Hepatocyte (in vitro differentiated cells): ENCODE data around the gene CHST8. TPM values are rescaled to one million over a fixed set of nuclear protein-coding genes. Genes with fewer than 3 reads are reported as not detected.
A peak's percentile ranks its signal among the peaks of the same experiment; 100 is the strongest.

ENCODE experiments used
- DNase-seq: peaks from one replicate; pipeline ENCODE4 v3.0.0-alpha.2; 2016; ENCODE audit warnings: low spot score
- H2AFZ ChIP-seq: fragments of 200-600 bp; sonication (generic); 2 replicates; pipeline ENCODE4 v1.6.0; 2016; ENCODE audit warnings: antibody characterized with exemption, mild to moderate bottlenecking
- H3K27ac ChIP-seq: fragments of 200-600 bp; sonication (generic); 2 replicates; pipeline ENCODE4 v1.5.1; 2016; ENCODE audit warnings: mild to moderate bottlenecking
- H3K27me3 ChIP-seq: fragments of 200-600 bp; sonication (generic); 2 replicates; pipeline ENCODE4 v1.6.1; 2016
- H3K36me3 ChIP-seq: fragments of 200-600 bp; sonication (generic); replicated peaks from 2 replicates; pipeline ENCODE4 v1.5.1; 2016; ENCODE audit warnings: low read depth; ENCODE audit not compliant: insufficient read depth
- H3K4me1 ChIP-seq: fragments of 200-600 bp; sonication (generic); 2 replicates; pipeline ENCODE4 v1.5.1; 2016; ENCODE audit warnings: mild to moderate bottlenecking, moderate library complexity; ENCODE audit not compliant: insufficient read depth
- H3K4me2 ChIP-seq: fragments of 200-600 bp; sonication (generic); 2 replicates; pipeline ENCODE4 v1.6.0; 2016
- H3K4me3 ChIP-seq: fragments of 200-600 bp; sonication (generic); 2 replicates; pipeline ENCODE4 v1.5.1; 2016; ENCODE audit warnings: mild to moderate bottlenecking
- H3K79me2 ChIP-seq: fragments of 200-600 bp; sonication (generic); 2 replicates; pipeline ENCODE4 v1.6.0; 2017; ENCODE audit warnings: mild to moderate bottlenecking
- H3K9me2 ChIP-seq: fragments of 200-600 bp; sonication (generic); replicated peaks from 2 replicates; pipeline ENCODE4 v1.6.0; 2017; ENCODE audit warnings: mild to moderate bottlenecking; ENCODE audit not compliant: insufficient read depth
- H3K9me3 ChIP-seq: fragments of 200-600 bp; sonication (generic); 2 replicates; pipeline ENCODE4 v1.5.1; 2016; ENCODE audit warnings: low read depth, mild to moderate bottlenecking
- H4K20me1 ChIP-seq: fragments of 200-600 bp; sonication (generic); 2 replicates; pipeline ENCODE4 v1.6.0; 2016; ENCODE audit warnings: mild to moderate bottlenecking; ENCODE audit not compliant: insufficient read depth, poor library complexity, severe bottlenecking
- EZH2 ChIP-seq: fragments of 200-600 bp; sonication (generic); IDR thresholded peaks from 2 replicates; pipeline ENCODE4 v1.6.1; 2016; ENCODE audit warnings: antibody characterized with exemption, mild to moderate bottlenecking, borderline replicate concordance
- EZH2phosphoT487 ChIP-seq: fragments of 200-600 bp; sonication (generic); IDR thresholded peaks from one replicate; pipeline ENCODE4 v1.6.1; 2018; ENCODE audit warnings: antibody characterized with exemption, mild to moderate bottlenecking, low read depth, moderate library complexity; ENCODE audit not compliant: unreplicated experiment, severe bottlenecking
- WGBS: methylation state at CpG from one replicate; pipeline ENCODE4 v1.1.6; 2016; ENCODE audit warnings: low lambda C conversion rate; ENCODE audit errors: missing lambda C conversion rate; 5-methylcytosine and 5-hydroxymethylcytosine counted together
- polyA plus RNA-seq: library from polyadenylated mRNA; unstranded; fragments of >200 nt; fragmentation: Nextera tagmentation; extraction: Ambion mirVana; gene quantifications from 2 replicates; pipeline ENCODE4 v1.2.1, GENCODE V29; 2016
- total RNA-seq: library from RNA; depleted of rRNA; stranded (reverse); fragments of >200 nt; gene quantifications from 2 replicates; pipeline ENCODE4 v1.2.3, GENCODE V29; 2014
- TF ChIP-seq, protein P1 (sequence below): fragments of 200-600 bp; sonication (generic); IDR thresholded peaks from 2 replicates; pipeline ENCODE4 v1.5.1; 2016; ENCODE audit warnings: antibody characterized with exemption, mild to moderate bottlenecking; ENCODE audit not compliant: poor library complexity

CHST8 gene
- total and polyA plus RNA-seq, 2 experiments from 2014 or later, result 0.07 to 0.89 TPM

GRCh38 chr19:33681081-33681680 lies 59.4 kb downstream of the CHST8 start:
- WGBS, result 73% methylated on average over 3 of the region's 3 CpGs
- Histone ChIP-seq H3K27ac (no peak overlapping the region), H3K9me3 (no peaks in the 10 kb centered on the region)

GRCh38 chr19:33683881-33684537 lies 62.3 kb downstream of the CHST8 start:
- Histone ChIP-seq H3K9me2 (no peaks in the 10 kb centered on the region), H3K9me3 (no peaks in the 10 kb centered on the region), H3K27ac (no peak overlapping the region), H3K79me2 (no peaks in the 10 kb centered on the region), H3K4me1 (no peaks in the 10 kb centered on the region), H4K20me1 (no peaks in the 10 kb centered on the region), H2AFZ (no peak overlapping the region), H3K4me3 (no peak overlapping the region), H3K4me2 (no peak overlapping the region), H3K36me3 (no peaks in the 10 kb centered on the region), H3K27me3 (peaks cover 18% of the 10 kb centered on the region)
- DNase-seq, result peak; percentile 86
- no peak for TF ChIP-seq EZH2
- TF ChIP-seq EZH2phosphoT487, result no peak
- TF ChIP-seq, protein P1, sequence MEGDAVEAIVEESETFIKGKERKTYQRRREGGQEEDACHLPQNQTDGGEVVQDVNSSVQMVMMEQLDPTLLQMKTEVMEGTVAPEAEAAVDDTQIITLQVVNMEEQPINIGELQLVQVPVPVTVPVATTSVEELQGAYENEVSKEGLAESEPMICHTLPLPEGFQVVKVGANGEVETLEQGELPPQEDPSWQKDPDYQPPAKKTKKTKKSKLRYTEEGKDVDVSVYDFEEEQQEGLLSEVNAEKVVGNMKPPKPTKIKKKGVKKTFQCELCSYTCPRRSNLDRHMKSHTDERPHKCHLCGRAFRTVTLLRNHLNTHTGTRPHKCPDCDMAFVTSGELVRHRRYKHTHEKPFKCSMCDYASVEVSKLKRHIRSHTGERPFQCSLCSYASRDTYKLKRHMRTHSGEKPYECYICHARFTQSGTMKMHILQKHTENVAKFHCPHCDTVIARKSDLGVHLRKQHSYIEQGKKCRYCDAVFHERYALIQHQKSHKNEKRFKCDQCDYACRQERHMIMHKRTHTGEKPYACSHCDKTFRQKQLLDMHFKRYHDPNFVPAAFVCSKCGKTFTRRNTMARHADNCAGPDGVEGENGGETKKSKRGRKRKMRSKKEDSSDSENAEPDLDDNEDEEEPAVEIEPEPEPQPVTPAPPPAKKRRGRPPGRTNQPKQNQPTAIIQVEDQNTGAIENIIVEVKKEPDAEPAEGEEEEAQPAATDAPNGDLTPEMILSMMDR, result no peak
- WGBS, result 27% methylated on average over 20 of the region's 24 CpGs

More at GRCh38 chr19:33681081-33681680, 59.4 kb downstream of the CHST8 start:
- H3K27me3 ChIP-seq, result peaks cover 14% of the 10 kb centered on the region
- H3K36me3 ChIP-seq, result no peaks in the 10 kb centered on the region
- no peak for DNase-seq
- no peak overlapping the region for H3K4me3 ChIP-seq
- H3K79me2 ChIP-seq, result no peaks in the 10 kb centered on the region
- H4K20me1 ChIP-seq, result no peaks in the 10 kb centered on the region
- no peaks in the 10 kb centered on the region for H3K4me1 ChIP-seq
- TF ChIP-seq, protein P1, result no peak
- no peak for TF ChIP-seq EZH2
- TF ChIP-seq EZH2phosphoT487, result no peak
- H3K9me2 ChIP-seq, result no peaks in the 10 kb centered on the region
- no peak overlapping the region for H3K4me2 ChIP-seq
- H2AFZ ChIP-seq, result no peak overlapping the region

- TF ChIP-seq EZH2 (no peak), EZH2phosphoT487 (no peak)
- TF ChIP-seq, protein P1, result no peak
These were observed 62.9 kb downstream of the CHST8 start for GRCh38 chr19:33684538-33685232.

More at GRCh38 chr19:33684538-33685232, 62.9 kb downstream of the CHST8 start:
- no peak for DNase-seq
- Histone ChIP-seq H3K27ac (no peak overlapping the region), H3K79me2 (no peaks in the 10 kb centered on the region), H3K4me2 (no peak overlapping the region), H3K4me1 (no peaks in the 10 kb centered on the region), H3K36me3 (no peaks in the 10 kb centered on the region), H3K9me2 (no peaks in the 10 kb centered on the region), H2AFZ (no peak overlapping the region), H4K20me1 (no peaks in the 10 kb centered on the region), H3K9me3 (no peaks in the 10 kb centered on the region), H3K4me3 (no peak overlapping the region), H3K27me3 (peaks cover 18% of the 10 kb centered on the region)
- WGBS, result 51% methylated on average over 42 of the region's 42 CpGs
